Keratinocyte (primary cell): Measurements from ENCODE around the gene SORL1-AS1.

Source experiments
- DNase-seq: peaks from one replicate; pipeline ENCODE4 v3.0.0-alpha.2; 2011; ENCODE audit warnings: low read depth, missing footprints, low spot score
- FAIRE-seq: peaks from 2 replicates; lab custom pipeline; 2011; peaks lifted over from hg19 to GRCh38; lab: Jason Lieb, UNC
- H2AFZ ChIP-seq: 2 replicates; pipeline ENCODE4 v1.6.0; 2012; ENCODE audit warnings: low read length, control low read depth, inconsistent platforms; ENCODE audit not compliant: control insufficient read depth
- H3K27ac ChIP-seq: 2 replicates; pipeline ENCODE4 v1.5.1; 2011; ENCODE audit warnings: low read length; ENCODE audit not compliant: control insufficient read depth, insufficient read depth
- H3K27me3 ChIP-seq: 3 replicates; pipeline ENCODE4 v1.6.0; 2011; ENCODE audit warnings: low read length; ENCODE audit not compliant: control insufficient read depth, insufficient read depth; ENCODE audit errors: extremely low read depth
- H3K36me3 ChIP-seq, 2 experiments: 2 replicates in 1 of 2; 3 replicates in 1 of 2; pipeline ENCODE4 v1.5.1; 2011; ENCODE audit warnings: low read length in 2 of 2, mild to moderate bottlenecking in 1 of 2; ENCODE audit not compliant: control insufficient read depth in 2 of 2, insufficient read depth in 2 of 2; ENCODE audit errors: extremely low read depth in 1 of 2
- H3K4me1 ChIP-seq: 3 replicates; pipeline ENCODE4 v1.5.1; 2011; ENCODE audit warnings: low read length; ENCODE audit not compliant: control insufficient read depth, insufficient read depth; ENCODE audit errors: extremely low read depth
- H3K4me2 ChIP-seq: 3 replicates; pipeline ENCODE4 v1.6.0; 2011; ENCODE audit warnings: low read depth, low read length; ENCODE audit not compliant: control insufficient read depth, insufficient read depth; ENCODE audit errors: extremely low read depth
- H3K4me3 ChIP-seq, 3 experiments: fragments of 200-600 bp in 1 of 3; sonication (generic) in 1 of 3; 2 replicates in 2 of 3; 3 replicates in 1 of 3; pipeline ENCODE4 v1.5.1; 2011 to 2016; ENCODE audit warnings: low read length in 3 of 3, mild to moderate bottlenecking in 3 of 3, control low read depth in 2 of 3, inconsistent platforms in 1 of 3, low read depth in 1 of 3, mixed read lengths in 1 of 3, mixed run types in 1 of 3, moderate library complexity in 1 of 3; ENCODE audit not compliant: control insufficient read depth in 2 of 3, insufficient read depth in 2 of 3; ENCODE audit errors: extremely low read depth in 1 of 3
- H3K79me2 ChIP-seq: 2 replicates; pipeline ENCODE4 v1.6.0; 2012; ENCODE audit warnings: low read length; ENCODE audit not compliant: control insufficient read depth, insufficient read depth
- H3K9ac ChIP-seq: 3 replicates; pipeline ENCODE4 v1.6.0; 2011; ENCODE audit warnings: low read length; ENCODE audit not compliant: control insufficient read depth, insufficient read depth; ENCODE audit errors: extremely low read depth
- H3K9me1 ChIP-seq: 3 replicates; pipeline ENCODE4 v1.6.0; 2011; ENCODE audit warnings: low read length; ENCODE audit not compliant: control insufficient read depth, insufficient read depth; ENCODE audit errors: extremely low read depth
- H3K9me3 ChIP-seq: 2 replicates; pipeline ENCODE4 v1.5.1; 2012; ENCODE audit warnings: low read depth, low read length; ENCODE audit not compliant: control insufficient read depth
- H4K20me1 ChIP-seq: 3 replicates; pipeline ENCODE4 v1.6.0; 2011; ENCODE audit warnings: low read length; ENCODE audit not compliant: control insufficient read depth, insufficient read depth; ENCODE audit errors: extremely low read depth
- EZH2 ChIP-seq: IDR thresholded peaks from one replicate; pipeline ENCODE4 v1.6.1; 2012; ENCODE audit warnings: inconsistent platforms, mild to moderate bottlenecking, low read length, moderate library complexity
- dilution Hi-C: fragments of 300-500 bp; cut with MboI; formaldehyde crosslinking; loops from one replicate; pipeline ENCODE4 v1.7.0; 2020; ENCODE audit warnings: low sequenced_read_pairs; ENCODE audit not compliant: extremely low pct_ligation_motif_present
- TF ChIP-seq, protein P1 (sequence below), 3 experiments: IDR thresholded peaks in 1 of 3; conservative IDR thresholded peaks in 1 of 3; optimal IDR thresholded peaks in 1 of 3; 2 replicates in 2 of 3; 3 replicates in 1 of 3; pipeline versions ENCODE3 to v1.5.1; 2011; ENCODE audit warnings: low read length in 3 of 3, mild to moderate bottlenecking in 3 of 3, moderate library complexity in 2 of 3, control low read depth in 1 of 3, inconsistent platforms in 1 of 3; ENCODE audit not compliant: insufficient read depth in 2 of 3; ENCODE audit errors: extremely low read depth in 1 of 3

SORL1-AS1 gene

DNA sequence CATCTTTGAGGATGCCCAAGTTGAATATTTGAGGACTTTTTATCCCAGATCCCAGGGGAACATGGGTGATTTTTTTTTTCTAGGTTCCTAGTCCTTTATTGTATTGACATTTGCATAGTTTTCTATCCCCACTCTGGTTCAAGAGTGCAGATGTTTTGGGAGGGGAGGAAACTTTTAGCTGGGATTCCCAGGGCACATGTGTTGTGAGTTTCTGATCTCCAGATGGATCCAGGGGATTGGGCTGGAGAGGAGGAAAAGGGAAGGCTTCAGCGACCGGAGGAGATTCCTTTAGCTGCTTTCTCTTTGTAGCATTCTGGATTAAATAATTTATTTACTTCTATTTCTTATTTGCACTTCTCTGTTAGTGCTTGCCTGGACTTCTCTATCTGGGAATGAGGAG is 14.7 kb upstream of the SORL1-AS1 start:
- Histone ChIP-seq H3K9me1 (no peaks in the 10 kb centered on the region), H4K20me1 (no peaks in the 10 kb centered on the region), H3K79me2 (no peaks in the 10 kb centered on the region), H2AFZ (no peak overlapping the region), H3K27ac (peak overlapping the region; percentile 95), H3K9me3 (no peaks in the 10 kb centered on the region), H3K4me1 (peaks cover 54% of the 10 kb centered on the region), H3K27me3 (no peaks in the 10 kb centered on the region), H3K36me3 (peaks cover 0 to 1% of the 10 kb centered on the region in 2 experiments), H3K4me2 (peak overlapping the region; percentile 60), H3K4me3 (peak overlapping the region in 2 of 3 experiments; percentile 3 to 28), H3K9ac (peak overlapping the region; percentile 75)
- FAIRE-seq (peak; percentile 72), DNase-seq (no peak)
- TF ChIP-seq, protein P1, sequence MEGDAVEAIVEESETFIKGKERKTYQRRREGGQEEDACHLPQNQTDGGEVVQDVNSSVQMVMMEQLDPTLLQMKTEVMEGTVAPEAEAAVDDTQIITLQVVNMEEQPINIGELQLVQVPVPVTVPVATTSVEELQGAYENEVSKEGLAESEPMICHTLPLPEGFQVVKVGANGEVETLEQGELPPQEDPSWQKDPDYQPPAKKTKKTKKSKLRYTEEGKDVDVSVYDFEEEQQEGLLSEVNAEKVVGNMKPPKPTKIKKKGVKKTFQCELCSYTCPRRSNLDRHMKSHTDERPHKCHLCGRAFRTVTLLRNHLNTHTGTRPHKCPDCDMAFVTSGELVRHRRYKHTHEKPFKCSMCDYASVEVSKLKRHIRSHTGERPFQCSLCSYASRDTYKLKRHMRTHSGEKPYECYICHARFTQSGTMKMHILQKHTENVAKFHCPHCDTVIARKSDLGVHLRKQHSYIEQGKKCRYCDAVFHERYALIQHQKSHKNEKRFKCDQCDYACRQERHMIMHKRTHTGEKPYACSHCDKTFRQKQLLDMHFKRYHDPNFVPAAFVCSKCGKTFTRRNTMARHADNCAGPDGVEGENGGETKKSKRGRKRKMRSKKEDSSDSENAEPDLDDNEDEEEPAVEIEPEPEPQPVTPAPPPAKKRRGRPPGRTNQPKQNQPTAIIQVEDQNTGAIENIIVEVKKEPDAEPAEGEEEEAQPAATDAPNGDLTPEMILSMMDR (optimal IDR thresholded peaks at IDR 0.05 in 1 of 3, IDR thresholded peaks at IDR 0.05 in 1 of 3, conservative IDR thresholded peaks at IDR 0.05 in 1 of 3; ENCODE audit: extremely low read depth in 1 of 3, insufficient read depth in 2 of 3, low read length in 3 of 3) = no peak
- no peak for TF ChIP-seq EZH2
- dilution Hi-C loops = no loop called here

DNA sequence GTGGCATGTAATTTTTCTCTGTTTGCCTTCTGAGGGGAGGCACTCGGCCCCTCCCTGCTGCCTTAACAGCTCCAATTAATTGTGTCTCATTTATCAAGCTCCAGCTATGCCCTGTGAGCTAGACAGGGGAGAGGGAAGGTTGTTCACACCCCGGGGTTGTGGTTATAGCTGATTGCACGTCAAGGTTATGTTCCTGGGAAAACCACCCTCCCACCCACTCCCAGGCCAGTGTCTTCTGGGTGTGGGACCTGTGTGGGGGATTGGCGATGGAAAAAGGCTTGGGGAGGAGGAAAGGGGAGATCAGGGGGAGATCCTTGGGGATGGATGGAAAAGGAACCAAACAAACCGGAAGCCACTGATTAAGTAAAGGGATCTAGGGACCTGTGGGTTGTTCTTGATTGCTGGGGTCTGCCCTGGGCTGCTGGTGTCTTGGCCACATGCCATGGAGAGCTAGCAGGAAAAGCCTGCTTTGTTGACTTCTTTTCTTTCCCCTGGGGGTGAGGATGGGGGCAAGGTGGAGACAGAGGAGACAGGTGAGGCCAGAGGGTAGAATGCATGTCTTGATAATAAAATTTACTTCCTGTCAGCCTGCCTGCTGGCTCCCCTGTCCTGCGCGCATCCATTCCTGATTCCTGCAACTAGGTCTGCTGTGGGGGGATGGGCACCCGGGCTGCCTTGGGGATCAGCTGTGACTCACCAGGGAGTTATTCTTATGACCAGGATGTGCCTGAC is 13.5 kb upstream of the SORL1-AS1 start:
- dilution Hi-C loops = no loop called here
- Histone ChIP-seq H4K20me1 (no peaks in the 10 kb centered on the region), H3K27ac (peak overlapping the region; percentile 95), H3K9me1 (no peaks in the 10 kb centered on the region), H3K9ac (peak overlapping the region; percentile 75), H3K4me2 (peak overlapping the region; percentile 60), H3K27me3 (no peaks in the 10 kb centered on the region), H3K9me3 (no peaks in the 10 kb centered on the region), H3K4me1 (peaks cover 54% of the 10 kb centered on the region), H3K79me2 (no peaks in the 10 kb centered on the region), H2AFZ (peak overlapping the region; percentile 28), H3K36me3 (peaks cover 0 to under 1% of the 10 kb centered on the region in 2 experiments), H3K4me3 (peak overlapping the region in 2 of 3 experiments; percentile 34 to 47)
- FAIRE-seq (peak; percentile 97), DNase-seq (peak; percentile 95)
- TF ChIP-seq, protein P1 (optimal IDR thresholded peaks at IDR 0.05 in 1 of 3, IDR thresholded peaks at IDR 0.05 in 1 of 3, conservative IDR thresholded peaks at IDR 0.05 in 1 of 3; ENCODE audit: extremely low read depth in 1 of 3, insufficient read depth in 2 of 3, low read length in 3 of 3) = no peak
- TF ChIP-seq EZH2 = no peak
